ENCODE results near the gene NPM3. TPM values are rescaled to one million over a fixed set of nuclear protein-coding genes. Genes with fewer than 3 reads are reported as not detected.

NPM3 gene
- polyA plus RNA-seq, 1 donor: 56.9 TPM

DNA sequence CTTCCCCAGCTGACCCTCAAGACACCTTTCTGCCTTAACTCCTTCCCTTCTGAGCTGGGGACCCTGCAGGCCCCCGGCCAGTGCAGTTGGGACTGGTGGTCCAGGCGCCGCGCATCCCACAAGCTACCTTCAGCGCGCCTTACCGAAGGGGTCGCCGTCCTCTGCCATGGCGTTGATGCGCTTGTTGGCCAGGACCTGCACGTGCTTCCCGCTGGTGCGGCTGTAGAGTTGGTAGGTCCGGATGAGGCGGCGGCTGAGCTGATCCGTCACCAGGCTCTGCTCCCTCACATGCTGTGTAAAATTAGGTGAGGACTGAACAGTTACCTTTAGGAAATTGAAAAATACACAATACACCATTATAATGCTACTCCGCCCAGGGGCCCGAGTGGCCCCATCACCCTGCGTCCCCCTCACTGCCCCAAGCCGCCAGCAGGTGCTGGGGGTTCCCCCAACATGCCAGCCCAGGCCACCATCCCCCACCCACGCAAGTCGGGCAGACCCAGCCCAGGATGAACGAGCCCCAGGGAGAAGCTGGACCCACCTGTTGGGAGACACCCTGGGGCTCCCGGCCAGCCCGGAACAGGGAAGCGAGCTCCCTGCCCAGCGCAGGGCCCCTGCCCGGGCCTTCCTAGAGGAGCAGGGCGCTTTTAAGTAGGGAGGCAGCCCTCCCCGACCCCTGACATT, 8.5 kb downstream of the NPM3 start:
- no peak for DNase-seq

GRCh38 chr10:101773923-101774588, 9.2 kb downstream of the NPM3 start:
- DNase-seq: no peak

DNA sequence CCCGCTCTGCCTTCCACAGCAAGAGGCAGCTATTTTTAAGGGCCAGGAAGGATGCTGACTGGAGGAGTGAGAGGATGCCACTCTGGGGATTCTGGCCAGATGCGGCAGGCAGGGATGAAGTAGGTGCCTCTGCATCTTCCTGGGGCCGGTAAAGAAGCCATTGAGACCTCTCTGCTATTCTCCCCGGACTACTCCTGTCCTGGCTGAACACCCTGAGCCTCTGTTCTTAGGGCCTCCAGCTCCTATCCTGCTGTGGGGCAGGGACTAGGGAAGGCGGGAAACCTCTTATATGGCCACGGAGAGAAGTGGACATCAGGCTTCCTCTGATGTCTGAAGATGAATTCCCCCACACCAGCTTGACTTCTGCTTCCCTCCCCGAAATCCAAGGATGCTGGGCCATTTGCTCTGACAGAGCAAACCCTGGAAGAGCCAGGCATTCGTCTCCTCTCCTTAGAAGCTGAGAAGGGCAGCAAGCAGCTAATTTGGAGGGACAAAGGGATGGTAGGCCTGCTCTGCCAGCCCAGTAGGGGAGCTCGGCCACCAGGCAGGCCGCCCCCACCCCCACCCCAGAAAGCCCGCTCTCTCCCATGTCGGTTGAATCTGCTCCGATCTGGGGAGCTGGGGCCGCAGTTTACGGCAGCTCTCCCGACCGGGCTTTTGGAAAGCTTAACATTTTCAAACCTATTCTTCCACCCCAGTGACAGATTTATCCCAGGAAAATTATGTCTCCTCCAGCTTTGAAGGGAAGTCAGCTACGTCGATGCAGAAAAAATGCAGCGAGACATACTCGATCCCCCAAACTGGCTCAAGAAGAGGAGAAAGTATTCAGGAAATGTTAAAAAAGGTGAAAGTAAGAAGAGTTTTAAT, 10.1 kb downstream of the NPM3 start:
- DNase-seq: no peak

- DNase-seq: no peak
Observed at GRCh38 chr10:101772017-101772894, 11.0 kb downstream of the NPM3 start.

DNA sequence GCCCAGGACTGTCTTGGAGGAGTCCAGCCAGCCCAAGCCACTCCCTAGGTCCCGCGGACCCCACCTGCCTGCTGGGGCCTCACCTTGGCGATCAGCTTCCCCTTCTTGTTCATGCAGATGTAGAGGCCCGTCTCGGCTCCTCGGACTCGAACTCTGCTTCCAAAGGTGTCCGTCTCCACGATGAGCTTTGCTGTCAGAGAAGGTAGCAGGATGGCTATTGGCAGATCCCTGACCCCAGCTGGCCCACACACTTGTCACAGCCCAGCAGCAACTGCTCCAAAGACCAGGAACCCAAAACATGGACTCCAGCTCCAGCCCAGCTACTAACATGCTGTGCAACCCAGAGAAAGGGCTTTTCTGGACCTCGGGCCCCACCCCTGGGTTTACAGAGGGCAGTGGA, 11.9 kb downstream of the NPM3 start:
- DNase-seq: no peak

DNA sequence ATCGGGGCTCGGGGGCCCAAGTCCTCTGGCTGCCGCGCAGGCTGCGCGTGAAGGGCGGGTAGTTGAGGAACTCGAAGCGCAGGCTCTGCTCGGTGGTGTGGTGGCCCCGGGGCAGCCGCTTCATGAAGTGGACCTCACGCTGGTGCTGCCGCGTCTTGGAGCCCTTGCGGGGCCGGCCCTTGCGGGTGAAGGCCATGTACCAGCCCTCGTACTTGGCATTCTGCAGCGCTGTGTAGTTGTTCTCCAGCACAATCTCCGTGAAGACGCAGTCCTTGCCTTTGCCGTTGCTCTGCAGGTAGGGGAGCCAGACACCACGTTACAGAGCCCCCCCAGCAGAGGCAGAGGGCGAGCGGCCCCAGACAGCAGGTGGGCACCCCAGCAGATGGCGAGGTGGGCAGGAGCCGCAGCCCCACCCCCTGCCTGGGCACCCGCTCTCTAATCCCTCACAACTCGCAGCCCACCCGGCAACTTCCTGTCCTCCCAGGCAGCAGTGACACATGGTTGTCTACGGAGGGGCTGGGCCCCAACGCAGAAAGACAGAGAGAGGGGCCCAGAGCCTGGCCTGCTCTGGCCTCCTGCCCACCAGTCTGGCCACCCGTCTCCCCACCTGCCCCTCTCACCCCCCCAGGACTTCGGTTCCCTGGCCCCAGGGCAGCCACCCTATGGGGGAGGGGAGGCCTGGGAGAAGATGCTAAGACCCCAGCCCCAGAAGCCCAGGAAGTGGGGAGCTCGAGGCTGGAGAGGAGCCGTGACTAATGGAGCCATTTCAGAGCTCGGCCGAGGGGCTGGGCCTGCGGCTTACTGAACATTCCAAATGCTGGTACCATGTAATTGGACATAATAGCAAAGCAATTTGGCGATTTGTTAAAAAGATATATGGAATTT, 12.7 kb downstream of the NPM3 start:
- DNase-seq: no peak

DNA sequence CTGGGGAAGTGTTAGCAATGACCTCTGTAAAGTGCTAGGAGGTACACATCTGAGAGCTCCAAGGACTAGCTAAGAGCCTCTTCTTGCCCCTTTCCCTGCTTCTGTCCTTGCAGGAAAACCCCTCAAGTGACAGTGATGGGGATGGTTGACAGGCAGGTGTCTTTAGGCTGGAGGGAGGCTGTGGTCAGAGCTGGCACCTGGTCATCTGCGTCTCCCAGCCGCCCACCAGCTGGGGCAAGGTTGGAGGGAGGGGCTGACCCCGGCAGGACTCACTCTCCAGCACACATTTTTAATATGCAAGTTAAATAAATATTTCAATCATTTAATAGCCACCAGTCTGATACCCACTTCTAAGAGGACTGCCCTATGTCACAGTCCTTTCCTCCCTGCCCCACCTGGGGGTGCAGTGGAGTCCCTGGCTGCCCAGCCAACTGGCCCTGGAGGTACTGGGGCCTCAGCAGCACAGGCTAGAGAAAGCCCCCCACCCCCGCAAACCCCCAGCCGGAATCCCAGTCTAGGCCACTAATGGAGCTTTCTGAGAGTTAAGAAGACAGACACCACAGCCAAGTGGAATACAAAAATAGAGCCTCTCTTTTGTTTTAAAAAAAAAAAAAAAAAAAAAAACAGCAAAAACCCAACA, 13.6 kb downstream of the NPM3 start:
- no peak for DNase-seq

DNA sequence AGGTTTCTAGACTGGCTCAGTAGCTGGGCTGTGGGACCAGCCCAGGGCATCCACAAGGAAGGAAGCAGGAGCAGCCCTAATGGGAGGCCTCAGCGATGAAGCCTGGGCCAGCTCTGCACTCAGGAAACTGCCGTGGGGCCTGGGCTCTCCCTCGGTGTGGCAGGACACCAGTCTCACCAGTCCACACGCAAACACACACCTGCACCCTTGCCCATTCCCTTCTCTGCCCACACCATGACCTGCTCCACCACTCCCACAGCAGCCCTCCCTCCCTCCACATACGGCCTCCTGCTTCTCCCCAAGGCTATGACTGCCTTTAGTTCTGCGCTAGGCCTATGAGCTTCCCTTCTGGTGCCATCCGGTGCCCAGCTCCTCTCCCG, 14.5 kb downstream of the NPM3 start:
- DNase-seq: no peak

- DNase-seq: no peak
Observed at GRCh38 chr10:101767966-101768790, 15.1 kb downstream of the NPM3 start.

- no peak for DNase-seq
Observed at GRCh38 chr10:101767600-101767945, 15.7 kb downstream of the NPM3 start.

GRCh38 chr10:101766753-101767599, 16.3 kb downstream of the NPM3 start:
- DNase-seq: no peak

- no peak for DNase-seq
Observed at GRCh38 chr10:101766306-101766705, 16.9 kb downstream of the NPM3 start.

DNA sequence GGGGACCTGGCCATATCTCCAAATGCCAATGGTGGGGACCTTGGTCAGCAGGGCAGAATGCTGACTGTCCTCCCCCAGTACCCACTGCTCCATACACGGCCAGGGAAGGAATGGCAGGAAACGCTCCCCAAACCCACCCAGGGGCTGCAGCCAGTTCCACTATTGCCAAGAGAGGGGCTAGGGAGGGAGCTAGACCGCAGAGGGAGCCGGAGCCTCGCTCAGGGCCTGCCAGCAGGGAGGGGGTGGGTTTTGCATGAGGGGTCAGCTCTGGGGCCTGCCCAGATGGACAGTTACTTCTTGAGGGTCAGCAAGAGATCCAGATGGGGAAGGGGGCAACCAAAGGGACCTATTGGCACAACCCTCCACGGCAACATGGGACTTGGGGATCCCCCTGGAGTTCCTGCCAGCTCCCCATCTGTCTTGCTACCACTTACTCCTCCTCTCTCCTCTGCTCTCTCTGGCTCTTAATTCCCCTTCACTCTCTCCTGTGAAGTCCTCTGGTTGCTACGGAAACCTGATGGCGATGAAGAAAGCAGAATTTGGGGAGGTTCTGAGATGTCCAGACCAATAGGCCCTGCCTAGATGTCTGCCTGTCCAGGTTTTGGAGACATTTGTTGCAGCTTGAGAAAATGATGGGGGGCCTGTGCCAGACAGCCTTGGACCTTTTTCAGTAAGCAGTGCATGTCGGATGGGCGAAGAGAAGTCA, 20.0 kb downstream of the NPM3 start:
- no peak for DNase-seq

DNA sequence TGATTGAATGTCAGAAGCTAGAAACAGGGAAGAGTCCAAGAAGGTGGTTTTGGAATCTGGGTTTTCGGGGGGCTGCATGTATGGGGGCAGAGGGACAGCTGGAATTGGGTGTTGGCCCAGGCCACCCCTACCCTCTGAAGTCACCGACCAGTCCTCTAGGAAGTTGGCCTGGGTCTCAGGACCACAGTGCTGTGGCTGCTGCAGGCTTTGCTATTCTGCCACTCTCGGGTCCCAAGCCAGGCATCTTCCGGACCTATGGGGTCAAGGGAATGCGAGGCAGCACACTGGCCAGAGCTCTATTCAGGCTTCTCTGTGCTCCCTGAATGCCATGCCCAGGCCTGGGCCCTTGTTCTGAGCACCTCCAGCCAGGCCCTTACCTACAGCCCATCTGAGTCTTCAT, 20.5 kb downstream of the NPM3 start:
- DNase-seq: no peak

DNA sequence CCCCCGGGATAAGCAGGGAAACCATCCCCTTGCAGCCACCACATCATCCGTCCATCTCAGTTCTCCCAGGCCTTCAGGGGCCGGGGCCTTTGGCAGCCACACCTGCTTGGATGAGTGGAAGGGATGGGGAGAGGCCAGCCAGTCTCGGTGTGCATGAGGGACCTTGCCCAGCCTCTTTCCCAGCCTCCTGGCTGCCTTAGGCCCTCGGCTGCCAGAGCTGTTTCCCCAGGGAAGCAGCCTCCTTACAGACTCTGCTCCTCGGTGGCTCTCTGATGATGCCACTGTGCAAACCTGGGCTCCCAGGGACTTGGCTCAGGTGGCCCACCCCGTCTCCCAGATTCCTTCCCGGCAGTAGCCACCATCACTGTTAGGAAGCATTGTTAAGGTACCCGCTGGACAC, 22.0 kb downstream of the NPM3 start:
- no peak for DNase-seq

DNA sequence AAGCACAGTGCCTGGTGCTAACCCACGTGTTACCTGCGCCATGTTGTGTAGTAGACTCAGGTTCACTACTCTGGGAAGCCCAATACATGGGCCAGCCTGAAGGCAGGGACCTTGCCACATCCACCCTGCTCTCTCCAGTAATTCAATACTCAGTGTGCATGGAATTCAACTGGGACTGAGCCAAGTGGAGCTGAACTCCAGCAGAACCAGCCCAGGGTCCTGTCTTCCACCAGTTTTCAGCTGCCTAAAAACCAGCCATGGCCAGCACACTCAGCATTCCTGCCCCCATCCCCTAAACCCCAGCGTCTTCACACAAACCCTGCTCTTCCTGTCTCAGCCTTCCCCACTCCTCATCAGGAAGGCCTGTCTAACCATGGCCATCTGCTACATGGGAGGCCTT, 22.7 kb downstream of the NPM3 start:
- no peak for DNase-seq

DNA sequence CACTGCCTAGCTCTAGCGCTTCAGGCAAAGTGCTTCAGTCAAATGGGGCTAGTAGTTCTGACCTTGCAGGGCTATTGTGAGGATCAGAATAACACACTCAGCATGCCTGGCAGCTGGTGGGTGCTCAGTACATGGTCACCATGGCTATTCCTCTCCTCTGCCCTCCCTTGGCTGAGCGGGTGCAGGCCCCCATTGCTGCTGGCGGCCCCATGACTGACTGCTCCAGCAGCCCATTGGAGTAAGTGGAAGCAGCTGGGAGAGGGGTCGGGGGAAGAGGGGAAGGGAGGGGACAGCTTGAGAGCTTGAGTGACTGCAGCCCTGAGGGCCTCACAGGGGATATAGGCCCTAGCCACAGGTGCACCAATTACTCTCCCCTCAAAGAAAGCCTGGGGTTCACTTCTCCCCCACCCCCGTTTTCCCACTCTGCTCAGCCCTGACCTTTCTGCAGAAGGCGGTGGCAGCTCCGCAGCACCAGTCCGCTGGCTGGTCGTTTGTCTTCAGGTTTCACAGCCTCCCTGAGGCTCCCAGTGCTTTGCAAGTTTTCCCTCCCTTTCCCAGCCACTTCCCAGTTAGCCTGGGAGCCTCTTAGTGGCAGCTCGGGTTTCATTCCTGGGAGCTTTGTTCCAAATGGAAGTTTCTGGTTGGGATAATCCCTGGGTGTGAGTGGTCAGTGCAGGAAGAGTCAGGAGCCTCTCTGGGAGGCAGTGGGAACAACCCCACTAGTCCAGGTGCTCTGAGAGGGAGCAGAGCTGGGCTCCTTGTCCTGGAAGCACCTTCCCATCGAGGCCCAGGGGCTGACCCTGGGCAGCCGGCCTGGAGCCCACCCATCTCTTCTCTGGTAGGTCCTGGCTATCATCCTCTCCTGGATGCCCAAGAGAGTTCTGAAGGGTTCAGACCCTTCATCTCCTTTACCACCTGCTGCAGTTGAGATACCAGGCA, 23.7 kb downstream of the NPM3 start:
- no peak for DNase-seq
